Lung (tissue), 12 donors: ENCODE measurements around the gene TMEM272. TPM values are rescaled to one million over a fixed set of nuclear protein-coding genes. Genes with fewer than 3 reads are reported as not detected.
"Not testable (repeated sequence)": the region's sequence is repeated elsewhere in the genome, so short reads cannot be mapped to it uniquely, and the experiment has no call there.

Source experiments
- ATAC-seq: fragments of 200-7000 bp; cut with Tn5 transposase; one replicate; pipeline ENCODE4 v1.9.1; 2020; ENCODE audit warnings: moderate number of reproducible peaks; ENCODE audit not compliant: insufficient read depth, low FRiP score
- DNase-seq, 3 donors: peaks; one replicate each; pipeline ENCODE4 v3.0.0-alpha.2; 2013 to 2017
- H3K27ac ChIP-seq, 2 donors: one replicate each; pipeline ENCODE4 v1.5.1; 2013; ENCODE audit warnings: mild to moderate bottlenecking in 2 of 2, moderate library complexity in 2 of 2, control low read depth in 1 of 2, inconsistent platforms in 1 of 2, low read depth in 1 of 2, low read length in 1 of 2
- H3K27me3 ChIP-seq, 3 donors: one replicate each; pipeline ENCODE4 v1.5.1; 2013; ENCODE audit warnings: low read length in 2 of 3; ENCODE audit not compliant: control insufficient read depth in 3 of 3, insufficient read depth in 3 of 3
- H3K36me3 ChIP-seq, 4 donors: one replicate each; pipeline ENCODE4 v1.5.1; 2013; ENCODE audit warnings: low read length in 4 of 4, mild to moderate bottlenecking in 1 of 4, moderate library complexity in 1 of 4; ENCODE audit not compliant: control insufficient read depth in 4 of 4, insufficient read depth in 4 of 4
- H3K4me1 ChIP-seq, 5 donors: one replicate each; pipeline ENCODE4 v1.5.1; 2013; ENCODE audit warnings: low read length in 5 of 5, mild to moderate bottlenecking in 2 of 5, moderate library complexity in 1 of 5; ENCODE audit not compliant: control insufficient read depth in 5 of 5, insufficient read depth in 5 of 5
- H3K4me3 ChIP-seq: one replicate; pipeline ENCODE4 v1.5.1; 2013; ENCODE audit warnings: mild to moderate bottlenecking, control low read depth, moderate library complexity
- H3K9ac ChIP-seq, 2 donors: one replicate each; pipeline ENCODE4 v1.5.1; 2013; ENCODE audit warnings: low read length in 2 of 2, control low read depth in 1 of 2; ENCODE audit not compliant: insufficient read depth in 1 of 2
- H3K9me3 ChIP-seq, 4 donors: one replicate each; pipeline ENCODE4 v1.5.1; 2013; ENCODE audit warnings: low read length in 3 of 4, mild to moderate bottlenecking in 1 of 4, moderate library complexity in 1 of 4; ENCODE audit not compliant: control insufficient read depth in 4 of 4, insufficient read depth in 3 of 4
- WGBS, 2 donors: extraction: QIAGEN DNeasy Blood & Tissue Kit; methylation state at CpG; one replicate each; pipeline ENCODE4 v1.1.7; 2013; 5-methylcytosine and 5-hydroxymethylcytosine counted together
- polyA plus RNA-seq, 2 donors: library from polyadenylated mRNA; stranded (reverse); fragments of 200-250 nt; gene quantifications; one replicate each; pipeline ENCODE4 v1.2.1, GENCODE V29; 2013
- total RNA-seq, 2 donors: library from RNA; depleted of rRNA in 1 of 2; stranded (reverse); fragments of >200 nt in 1 of 2; gene quantifications; one replicate each; pipeline ENCODE4 v1.2.1, GENCODE V29; 2014 to 2021
- TF ChIP-seq, protein P1 (sequence below): IDR thresholded peaks from 2 replicates; pipeline ENCODE4 v1.5.1; 2012; ENCODE audit warnings: mild to moderate bottlenecking; ENCODE audit errors: control extremely low read depth, extremely low read depth
- donor health status: control.
- donor health status: control.
- donor health status: Bipolar disorder and iron deficiency.
- donor health status: healthy.
- donor health status: DM: yes; HTN: yes; CAD: no.

The TMEM272 gene
- total and polyA plus RNA-seq, 4 donors, result 0.08 to 0.55 (median 0.09) TPM

DNA sequence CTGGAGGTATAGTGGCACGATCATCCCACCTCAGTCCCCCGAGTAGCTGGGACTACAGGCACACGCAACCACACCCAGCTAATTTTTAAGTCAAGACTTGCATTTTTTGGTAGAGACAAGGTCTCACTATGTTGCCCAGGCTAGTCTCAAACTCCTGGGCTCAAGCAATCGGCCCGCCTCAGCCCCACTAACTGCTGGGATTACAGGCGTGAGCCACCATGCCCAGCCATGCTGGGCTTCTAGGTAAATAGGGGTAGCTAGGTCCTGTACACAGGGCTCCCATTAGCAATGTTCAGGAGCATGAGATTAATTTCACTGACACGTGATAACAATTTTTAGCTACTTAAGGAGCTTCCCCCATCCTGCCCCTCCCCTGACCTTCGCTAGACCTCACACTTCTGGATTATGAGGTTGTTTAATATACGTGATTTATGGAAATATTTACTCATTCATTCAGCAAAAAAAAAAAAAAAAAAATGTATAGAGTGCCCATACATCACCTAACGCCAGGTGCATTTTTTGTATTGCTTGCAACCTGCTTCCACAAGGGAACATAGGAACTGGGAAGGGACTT lies 19.2 kb downstream of the TMEM272 start:
- H3K27ac ChIP-seq, result peak overlapping the region in 1 of 2 donors; percentile 52
- H3K9me3 ChIP-seq, result no peaks in the 10 kb centered on the region
- no peak overlapping the region for H3K9ac ChIP-seq
- TF ChIP-seq, protein P1, sequence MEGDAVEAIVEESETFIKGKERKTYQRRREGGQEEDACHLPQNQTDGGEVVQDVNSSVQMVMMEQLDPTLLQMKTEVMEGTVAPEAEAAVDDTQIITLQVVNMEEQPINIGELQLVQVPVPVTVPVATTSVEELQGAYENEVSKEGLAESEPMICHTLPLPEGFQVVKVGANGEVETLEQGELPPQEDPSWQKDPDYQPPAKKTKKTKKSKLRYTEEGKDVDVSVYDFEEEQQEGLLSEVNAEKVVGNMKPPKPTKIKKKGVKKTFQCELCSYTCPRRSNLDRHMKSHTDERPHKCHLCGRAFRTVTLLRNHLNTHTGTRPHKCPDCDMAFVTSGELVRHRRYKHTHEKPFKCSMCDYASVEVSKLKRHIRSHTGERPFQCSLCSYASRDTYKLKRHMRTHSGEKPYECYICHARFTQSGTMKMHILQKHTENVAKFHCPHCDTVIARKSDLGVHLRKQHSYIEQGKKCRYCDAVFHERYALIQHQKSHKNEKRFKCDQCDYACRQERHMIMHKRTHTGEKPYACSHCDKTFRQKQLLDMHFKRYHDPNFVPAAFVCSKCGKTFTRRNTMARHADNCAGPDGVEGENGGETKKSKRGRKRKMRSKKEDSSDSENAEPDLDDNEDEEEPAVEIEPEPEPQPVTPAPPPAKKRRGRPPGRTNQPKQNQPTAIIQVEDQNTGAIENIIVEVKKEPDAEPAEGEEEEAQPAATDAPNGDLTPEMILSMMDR, result no peak
- no peaks in the 10 kb centered on the region for H3K27me3 ChIP-seq
- H3K4me1 ChIP-seq, result peaks cover 0 to 23% (median 6%) of the 10 kb centered on the region in 5 donors
- no peak overlapping the region for H3K4me3 ChIP-seq
- 64 to 80% methylated on average over 10 of the region's 10 CpGs for whole genome bisulfite sequencing, 2 donors
- no peaks in the 10 kb centered on the region for H3K36me3 ChIP-seq
- ATAC-seq, result no peak
- no peak for DNase-seq

DNA sequence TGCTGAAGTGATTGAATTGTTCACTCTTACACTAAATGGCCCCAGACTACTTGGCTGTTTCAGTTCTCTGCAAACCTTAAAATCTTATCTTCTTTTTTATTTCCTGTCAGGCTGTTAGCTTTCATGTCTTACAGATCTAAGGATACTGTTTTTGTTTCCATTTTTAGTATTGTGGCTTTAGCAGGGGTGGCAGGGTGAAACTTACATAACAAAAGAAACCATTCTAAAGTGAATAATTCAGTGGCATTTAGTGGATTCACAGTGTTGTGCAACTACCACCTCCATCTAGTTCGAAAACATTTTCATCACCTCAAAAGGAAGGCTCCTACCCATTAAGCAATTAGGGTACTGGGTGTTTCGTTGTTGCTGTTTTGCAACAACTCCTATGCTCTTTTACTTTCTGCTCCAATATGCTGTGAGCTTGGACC lies 19.8 kb downstream of the TMEM272 start:
- ATAC-seq (no peak), DNase-seq (no peak)
- Histone ChIP-seq H3K27me3 (no peaks in the 10 kb centered on the region), H3K4me1 (peaks cover 0 to 23% (median 6%) of the 10 kb centered on the region in 5 donors), H3K36me3 (no peaks in the 10 kb centered on the region), H3K9me3 (no peaks in the 10 kb centered on the region), H3K4me3 (no peak overlapping the region), H3K27ac (no peak overlapping the region), H3K9ac (no peak overlapping the region)
- 7 to 52% methylated on average over 2 of the region's 2 CpGs for WGBS, 2 donors
- TF ChIP-seq, protein P1, result no peak

DNA sequence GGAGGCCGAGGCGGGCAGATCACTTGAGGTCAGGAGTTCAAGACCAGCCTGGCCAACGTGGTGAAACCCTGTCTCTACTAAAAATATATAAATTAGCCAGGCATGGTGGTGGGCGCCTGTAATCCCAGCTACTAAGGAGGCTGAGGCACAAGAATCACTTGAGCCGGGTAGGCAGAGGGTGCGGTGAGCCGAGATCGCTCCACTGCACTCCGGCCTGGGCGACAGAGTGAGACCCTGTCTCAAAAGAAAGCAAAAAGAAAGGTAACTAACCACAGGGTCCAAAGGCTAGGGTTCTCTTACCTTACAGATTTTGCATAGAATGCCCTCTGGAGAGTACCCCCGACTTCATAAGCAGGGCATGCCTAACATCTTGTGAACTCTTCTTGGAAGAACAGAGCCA lies 20.3 kb downstream of the TMEM272 start:
- H3K36me3 ChIP-seq, H3K9ac ChIP-seq, H3K4me3 ChIP-seq, DNase-seq, ATAC-seq, H3K27ac ChIP-seq, H3K27me3 ChIP-seq, H3K9me3 ChIP-seq: not testable (repeated sequence)
- H3K4me1 ChIP-seq, result peaks cover 0 to 23% (median 6%) of the 10 kb centered on the region in 5 donors
- WGBS, 2 donors, result 80 to 82% methylated on average over 11 of the region's 11 CpGs

DNA sequence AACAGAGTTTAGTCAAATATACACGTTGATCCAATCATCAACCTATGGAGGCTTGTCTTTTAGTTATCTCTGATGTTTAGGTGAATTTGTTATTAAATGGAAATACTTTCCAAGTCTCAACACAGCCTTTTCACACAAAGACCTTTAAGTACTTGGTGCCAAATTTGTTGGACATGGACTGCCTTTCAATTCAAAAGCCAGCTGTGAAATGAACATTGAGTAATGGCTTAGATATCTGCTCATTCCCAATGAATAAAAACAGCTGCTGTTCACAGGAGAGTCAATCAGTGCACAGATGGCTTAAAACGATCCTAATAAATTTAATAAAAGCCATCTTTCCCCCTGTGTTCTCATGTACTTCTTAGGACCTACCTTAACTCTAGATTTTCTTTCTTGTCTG lies 21.1 kb downstream of the TMEM272 start:
- Histone ChIP-seq H3K9ac (no peak overlapping the region), H3K4me3 (no peak overlapping the region), H3K9me3 (no peaks in the 10 kb centered on the region), H3K27me3 (no peaks in the 10 kb centered on the region), H3K36me3 (no peaks in the 10 kb centered on the region), H3K4me1 (peaks cover 0 to 23% (median 10%) of the 10 kb centered on the region in 5 donors), H3K27ac (no peak overlapping the region)
- ATAC-seq, result no peak
- TF ChIP-seq, protein P1, result no peak
- WGBS, 2 donors, result 84 to 87% methylated on average over 2 of the region's 2 CpGs
- no peak for DNase-seq
